ENCODE results near the gene EMC9.
A peak's percentile ranks its signal among the peaks of the same experiment; 100 is the strongest.

EMC9 gene

DNA sequence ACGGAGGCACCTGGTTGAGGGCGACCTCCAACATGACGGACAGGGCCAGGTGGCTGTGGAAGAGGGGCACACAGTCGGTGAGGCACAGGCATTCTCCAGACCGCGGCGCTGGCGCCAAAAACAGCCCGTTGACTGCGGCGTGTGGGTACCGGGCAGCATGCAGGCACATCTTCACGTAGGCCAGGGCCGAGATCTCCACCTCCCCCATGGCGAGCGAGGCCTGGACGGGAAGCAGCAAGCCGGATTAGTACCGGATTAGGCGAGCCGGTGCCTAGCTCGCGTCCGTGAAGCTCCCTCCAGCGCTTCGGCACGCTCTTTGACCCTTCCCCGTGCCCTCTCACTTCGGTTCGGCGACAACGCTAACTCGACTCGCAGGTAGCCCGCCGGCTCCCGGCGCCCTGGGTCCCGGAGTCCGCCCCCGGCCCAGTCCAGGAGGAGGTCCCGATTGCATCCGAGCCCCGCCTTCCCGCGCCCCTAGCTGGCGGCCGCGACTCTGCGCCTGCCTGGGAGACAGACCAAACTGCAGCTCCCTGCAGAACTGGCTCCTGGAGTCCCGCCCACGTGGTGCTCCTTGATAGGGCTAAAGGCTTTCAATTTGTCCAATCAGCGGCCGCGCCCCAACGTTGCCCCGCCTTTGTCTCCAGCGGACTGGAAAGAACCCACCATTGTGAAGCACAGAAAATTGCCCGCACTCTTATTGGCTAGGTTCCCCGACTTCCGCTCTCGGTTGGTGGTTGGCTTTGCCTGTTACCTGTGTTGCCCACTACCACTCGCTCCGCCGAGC lies at the start of gene EMC9:
TSS of gene EMC9 (minus strand) at position 495 of the 784 bp plus-strand sequence. CDS start at position 208, 287 bp downstream.
- H3K4me3 ChIP-seq (ENCODE audit: low read depth, low read length), result peak within 1 kb of the TSS; percentile 86
- peak; percentile 99 for DNase-seq (ENCODE audit: low read depth)
- TF ChIP-seq CTCF (IDR thresholded peaks at IDR 0.05; ENCODE audit: low read depth, low read length) (no peak), MYC (IDR thresholded peaks at IDR 0.05; ENCODE audit: low read depth, low read length) (peak; percentile 60; the same call in 1 of the 2 replicates), POLR2A (IDR thresholded peaks at IDR 0.05; ENCODE audit: extremely low read depth, insufficient read length) (peak; percentile 74)
- TF ChIP-seq, protein P1, sequence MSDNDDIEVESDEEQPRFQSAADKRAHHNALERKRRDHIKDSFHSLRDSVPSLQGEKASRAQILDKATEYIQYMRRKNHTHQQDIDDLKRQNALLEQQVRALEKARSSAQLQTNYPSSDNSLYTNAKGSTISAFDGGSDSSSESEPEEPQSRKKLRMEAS (IDR thresholded peaks at IDR 0.05; ENCODE audit: low read depth, low read length), result peak; percentile 96

DNA sequence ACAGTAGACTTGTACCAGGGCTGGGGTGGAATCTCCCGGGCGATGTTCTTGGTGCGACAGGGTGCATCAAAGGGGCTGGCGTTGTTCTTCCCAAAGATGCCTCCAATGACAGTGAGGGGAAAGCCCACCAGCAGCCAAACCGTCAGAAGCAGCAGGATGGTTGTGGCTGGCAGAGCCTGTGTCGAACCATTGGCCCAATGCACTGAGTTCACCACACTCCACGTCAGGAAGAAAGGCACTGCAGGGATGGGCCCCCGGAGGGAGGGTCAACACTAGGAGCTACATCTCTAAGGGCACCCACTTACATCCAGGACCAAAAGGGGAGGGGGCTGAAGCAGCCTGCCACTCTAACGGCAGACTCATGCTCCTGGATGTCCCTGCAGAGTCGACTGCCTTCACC lies 49.0 kb upstream of the EMC9 start:
- H3K4me3 ChIP-seq (ENCODE audit: low read depth, low read length), result no peak overlapping the region
- no peak for DNase-seq (ENCODE audit: low read depth)
- TF ChIP-seq POLR2A (IDR thresholded peaks at IDR 0.05; ENCODE audit: extremely low read depth, insufficient read length) (no peak), MYC (IDR thresholded peaks at IDR 0.05; ENCODE audit: low read depth, low read length) (no peak), CTCF (IDR thresholded peaks at IDR 0.05; ENCODE audit: low read depth, low read length) (no peak)
- TF ChIP-seq, protein P1 (IDR thresholded peaks at IDR 0.05; ENCODE audit: low read depth, low read length), result no peak

DNA sequence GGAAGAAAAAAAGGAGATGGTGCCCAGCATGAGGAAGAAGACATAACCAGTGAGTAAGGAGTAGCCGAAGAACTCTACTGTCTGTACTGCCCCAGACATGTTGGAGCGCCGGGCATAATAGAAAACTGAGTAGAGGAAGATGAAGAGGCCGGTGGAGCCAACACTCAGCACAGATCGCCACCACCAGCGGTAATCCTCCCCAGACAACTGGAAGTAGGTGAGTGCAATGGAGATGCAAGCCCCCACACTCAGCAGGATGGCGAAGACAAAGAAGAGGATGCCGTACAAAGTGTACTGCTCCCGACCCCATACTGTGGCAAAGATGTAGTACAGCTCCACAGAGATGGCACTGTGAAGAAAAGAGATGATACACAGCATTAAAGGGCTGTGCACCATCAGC lies 48.1 kb upstream of the EMC9 start:
- DNase-seq (ENCODE audit: low read depth), result no peak
- no peak overlapping the region for H3K4me3 ChIP-seq (ENCODE audit: low read depth, low read length)
- no peak for TF ChIP-seq MYC (IDR thresholded peaks at IDR 0.05; ENCODE audit: low read depth, low read length)
- TF ChIP-seq, protein P1 (IDR thresholded peaks at IDR 0.05; ENCODE audit: low read depth, low read length), result no peak
- no peak for TF ChIP-seq CTCF (IDR thresholded peaks at IDR 0.05; ENCODE audit: low read depth, low read length)
- no peak for TF ChIP-seq POLR2A (IDR thresholded peaks at IDR 0.05; ENCODE audit: extremely low read depth, insufficient read length)

GRCh38 chr14:24189059-24189375 lies 47.6 kb upstream of the EMC9 start:
- no peak for DNase-seq (ENCODE audit: low read depth)
- TF ChIP-seq CTCF (IDR thresholded peaks at IDR 0.05; ENCODE audit: low read depth, low read length), result no peak
- TF ChIP-seq MYC (IDR thresholded peaks at IDR 0.05; ENCODE audit: low read depth, low read length), result no peak
- peak overlapping the region; percentile 45 for H3K4me3 ChIP-seq (ENCODE audit: low read depth, low read length)

DNA sequence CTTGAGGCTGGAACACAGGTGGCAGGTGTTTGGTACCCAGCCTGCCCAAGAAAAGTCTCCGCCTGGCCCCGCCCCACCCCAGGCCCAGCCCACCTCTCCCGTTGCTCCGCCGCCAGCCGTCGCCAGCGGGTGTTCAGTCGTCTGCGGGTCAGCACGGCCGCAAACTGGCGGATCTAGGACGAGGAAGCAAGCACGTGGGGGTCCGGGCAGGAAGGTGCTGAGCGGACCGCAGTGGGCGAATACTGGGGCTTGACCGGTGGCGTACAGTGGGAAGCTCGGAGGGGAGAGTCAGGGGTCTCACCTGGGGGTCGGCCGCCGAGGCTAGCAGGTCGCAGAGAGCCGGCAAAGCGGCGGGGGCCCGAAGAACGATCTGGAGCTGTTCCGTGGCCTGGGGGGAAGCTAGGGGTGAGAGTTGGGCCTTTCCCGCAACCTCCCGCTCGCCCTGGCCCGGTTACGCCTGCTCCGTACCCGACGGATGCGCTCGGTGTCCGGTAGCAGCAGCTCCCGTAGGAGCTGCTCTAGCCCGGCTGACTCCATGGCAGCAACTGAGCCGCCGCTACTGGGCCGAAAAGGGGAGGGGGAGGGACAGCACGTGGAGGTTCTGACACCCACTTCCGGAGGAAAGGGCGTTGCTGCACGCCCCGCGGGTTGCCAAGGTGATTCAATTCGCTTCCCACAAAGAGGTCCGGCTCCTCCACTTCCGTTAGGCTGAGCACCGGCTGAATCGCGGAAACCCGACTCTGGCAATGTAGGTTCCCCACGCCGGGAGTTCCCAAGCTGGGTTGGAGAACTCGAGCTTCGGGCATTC lies 47.1 kb upstream of the EMC9 start, which contains the start of gene IPO4:
TSS of gene IPO4 (minus strand) at position 566 of the 808 bp plus-strand sequence. CDS start at position 537, 29 bp downstream.
- peak; percentile 98 for DNase-seq (ENCODE audit: low read depth)
- peak within 1 kb of the TSS; percentile 85 for H3K4me3 ChIP-seq (ENCODE audit: low read depth, low read length)
- peak; percentile 100 for TF ChIP-seq MYC (IDR thresholded peaks at IDR 0.05; ENCODE audit: low read depth, low read length)
- TF ChIP-seq CTCF (IDR thresholded peaks at IDR 0.05; ENCODE audit: low read depth, low read length), result no peak
- TF ChIP-seq POLR2A (IDR thresholded peaks at IDR 0.05; ENCODE audit: extremely low read depth, insufficient read length), result peak; percentile 87
- TF ChIP-seq, protein P1 (IDR thresholded peaks at IDR 0.05; ENCODE audit: low read depth, low read length), result peak; percentile 100

Data from NB4 (cell line).